ENCODE data around the gene TXNL4B. TPM values are rescaled to one million over a fixed set of nuclear protein-coding genes. Genes with fewer than 3 reads are reported as not detected.

TXNL4B gene
- total and polyA plus RNA-seq, 9 donors: 10.6 to 23.1 (median 14.7) TPM

DNA sequence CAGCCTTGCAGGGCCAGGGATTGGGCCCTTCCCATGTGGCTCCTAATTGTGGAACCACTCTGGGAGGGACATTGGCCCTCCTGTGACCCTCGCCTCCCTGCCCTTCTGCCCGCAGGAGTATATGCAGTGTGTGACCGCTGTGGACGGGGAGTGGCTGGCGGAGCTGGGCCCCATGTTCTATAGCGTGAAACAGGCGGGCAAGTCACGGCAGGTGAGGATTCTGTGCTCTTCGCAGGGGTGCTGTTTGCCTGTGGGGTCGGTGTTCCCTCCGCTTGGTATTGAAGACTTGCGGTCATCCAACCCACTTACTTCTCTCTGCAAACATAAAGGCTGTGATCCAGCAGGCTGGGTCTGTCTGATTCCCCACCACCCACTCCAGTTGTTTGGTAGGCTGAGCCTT, 15.9 kb upstream of the TXNL4B start:
- H3K4me3 ChIP-seq: no peak overlapping the region
- TF ChIP-seq EP300 (IDR thresholded peaks at IDR 0.05) (no peak), CTCF (IDR thresholded peaks at IDR 0.05) (no peak), POLR2A (IDR thresholded peaks at IDR 0.05) (no peak)
- WGBS, 3 donors: 93 to 96% (median 95%) methylated on average over 12 of the region's 12 CpGs
- intact Hi-C loops (cut with DNase I): no loop called here
- no peaks in the 10 kb centered on the region for H3K4me1 ChIP-seq (ENCODE audit: insufficient read depth)
- peaks cover 6% of the 10 kb centered on the region for H3K36me3 ChIP-seq
- H3K27ac ChIP-seq: no peak overlapping the region
- no peaks in the 10 kb centered on the region for H3K27me3 ChIP-seq
- no peak for DNase-seq
- H3K9me3 ChIP-seq: no peaks in the 10 kb centered on the region

GRCh38 chr16:72108353-72109102, 15.1 kb upstream of the TXNL4B start:
- WGBS, 3 donors: 85 to 90% (median 86%) methylated on average over 16 of the region's 16 CpGs
- TF ChIP-seq CTCF (IDR thresholded peaks at IDR 0.05) (no peak), EP300 (IDR thresholded peaks at IDR 0.05) (no peak), POLR2A (IDR thresholded peaks at IDR 0.05) (no peak)
- Histone ChIP-seq H3K36me3 (peaks cover 6% of the 10 kb centered on the region), H3K9me3 (no peaks in the 10 kb centered on the region), H3K4me1 (ENCODE audit: insufficient read depth) (no peaks in the 10 kb centered on the region), H3K27me3 (no peaks in the 10 kb centered on the region), H3K4me3 (no peak overlapping the region), H3K27ac (no peak overlapping the region)
- no peak for DNase-seq
- intact Hi-C loops (cut with DNase I): no loop called here

DNA sequence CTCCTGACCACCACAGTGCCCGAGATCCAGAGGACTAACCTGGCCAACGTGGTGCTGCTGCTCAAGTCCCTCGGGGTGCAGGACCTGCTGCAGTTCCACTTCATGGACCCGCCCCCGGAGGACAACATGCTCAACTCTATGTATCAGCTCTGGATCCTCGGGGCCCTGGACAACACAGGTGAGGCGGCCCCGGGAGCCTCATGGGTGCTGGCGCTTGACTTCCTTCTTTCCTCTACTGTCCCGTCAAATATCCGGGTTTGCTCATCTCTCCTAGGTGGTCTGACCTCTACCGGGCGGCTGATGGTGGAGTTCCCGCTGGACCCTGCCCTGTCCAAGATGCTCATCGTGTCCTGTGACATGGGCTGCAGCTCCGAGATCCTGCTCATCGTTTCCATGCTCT, 14.0 kb upstream of the TXNL4B start:
- Histone ChIP-seq H3K4me3 (no peak overlapping the region), H3K4me1 (ENCODE audit: insufficient read depth) (no peaks in the 10 kb centered on the region), H3K36me3 (peaks cover 6% of the 10 kb centered on the region), H3K9me3 (no peaks in the 10 kb centered on the region), H3K27ac (no peak overlapping the region), H3K27me3 (no peaks in the 10 kb centered on the region)
- DNase-seq: no peak
- WGBS, 3 donors: 89 to 92% (median 90%) methylated on average over 17 of the region's 17 CpGs
- TF ChIP-seq CTCF (IDR thresholded peaks at IDR 0.05) (no peak), EP300 (IDR thresholded peaks at IDR 0.05) (no peak), POLR2A (IDR thresholded peaks at IDR 0.05) (no peak)
- intact Hi-C loops (cut with DNase I): no loop called here

- Histone ChIP-seq H3K4me1 (ENCODE audit: insufficient read depth) (no peaks in the 10 kb centered on the region), H3K27ac (no peak overlapping the region), H3K4me3 (no peak overlapping the region), H3K27me3 (no peaks in the 10 kb centered on the region), H3K9me3 (no peaks in the 10 kb centered on the region), H3K36me3 (peaks cover 4% of the 10 kb centered on the region)
- no peak for TF ChIP-seq EP300 (IDR thresholded peaks at IDR 0.05)
- no peak for TF ChIP-seq POLR2A (IDR thresholded peaks at IDR 0.05)
- no peak for TF ChIP-seq CTCF (IDR thresholded peaks at IDR 0.05)
- no peak for DNase-seq
- intact Hi-C loops (cut with DNase I): no loop called here
- WGBS, 3 donors: 95 to 96% (median 96%) methylated on average over 12 of the region's 12 CpGs
These were observed 12.6 kb upstream of the TXNL4B start for GRCh38 chr16:72105978-72106377.

Measured in ovary (tissue), 9 donors.